HG02610 (cell line): Measurements from ENCODE around the gene DRD2.
"Not testable (repeated sequence)": the region's sequence is repeated elsewhere in the genome, so short reads cannot be mapped to it uniquely, and the experiment has no call there.

Experiments used
- ATAC-seq: cut with Tn5 transposase; IDR thresholded peaks from one replicate; pipeline ENCODE4 v1.9.1; 2021; ENCODE audit warnings: mild to moderate bottlenecking, moderate library complexity; ENCODE audit not compliant: unreplicated experiment

DRD2 gene

GRCh38 chr11:113475160-113475761 is at the start of gene DRD2:
DRD2 (minus strand) TSS chr11:113475398; CDS start chr11:113424651, 50,747 bp downstream.
- no peak for ATAC-seq

- ATAC-seq: not testable (repeated sequence)
These were observed 48.7 kb upstream of the DRD2 start for GRCh38 chr11:113523906-113524305.

- ATAC-seq: no peak
These were observed 46.7 kb upstream of the DRD2 start for GRCh38 chr11:113521737-113522517.

- ATAC-seq: no peak
These were observed 44.9 kb upstream of the DRD2 start for GRCh38 chr11:113519989-113520613.

GRCh38 chr11:113518716-113519495 is 43.7 kb upstream of the DRD2 start:
- ATAC-seq: no peak

GRCh38 chr11:113517361-113517760 is 42.2 kb upstream of the DRD2 start:
- no peak for ATAC-seq

- no peak for ATAC-seq
These were observed 39.7 kb upstream of the DRD2 start for GRCh38 chr11:113514856-113515255.

- ATAC-seq: no peak
These were observed 32.1 kb upstream of the DRD2 start for GRCh38 chr11:113507341-113507740.

GRCh38 chr11:113506893-113507292 is 31.7 kb upstream of the DRD2 start:
- ATAC-seq: no peak

GRCh38 chr11:113506461-113506860 is 31.3 kb upstream of the DRD2 start:
- no peak for ATAC-seq

GRCh38 chr11:113505541-113506375 is 30.6 kb upstream of the DRD2 start:
- no peak for ATAC-seq

- no peak for ATAC-seq
These were observed 29.8 kb upstream of the DRD2 start for GRCh38 chr11:113505046-113505445.

GRCh38 chr11:113504586-113504985 is 29.4 kb upstream of the DRD2 start:
- ATAC-seq: no peak

- ATAC-seq: no peak
These were observed 28.9 kb upstream of the DRD2 start for GRCh38 chr11:113504071-113504470.

GRCh38 chr11:113497066-113497910 is 22.1 kb upstream of the DRD2 start:
- no peak for ATAC-seq

- no peak for ATAC-seq
These were observed 20.9 kb upstream of the DRD2 start for GRCh38 chr11:113496026-113496651.

- no peak for ATAC-seq
These were observed 18.8 kb upstream of the DRD2 start for GRCh38 chr11:113494021-113494420.

GRCh38 chr11:113493206-113493605 is 18.0 kb upstream of the DRD2 start:
- no peak for ATAC-seq

GRCh38 chr11:113488931-113489351 is 13.7 kb upstream of the DRD2 start:
- no peak for ATAC-seq
